GM12878 (cell line): ENCODE results near the gene TLCD3B. TPM values are rescaled to one million over a fixed set of nuclear protein-coding genes. Genes with fewer than 3 reads are reported as not detected.

Experiments
- ASH2L ChIP-seq: fragments of 300-600, 200-600 bp; sonication (generic); IDR thresholded peaks from 2 replicates; pipeline ENCODE4 v1.6.1; 2017; ENCODE audit warnings: low read depth, mild to moderate bottlenecking, borderline replicate concordance
- ATF7 ChIP-seq: fragments of 450-650 bp; IDR thresholded peaks from 2 replicates; pipeline ENCODE4 v1.6.1; 2016; ENCODE audit warnings: low read depth, mild to moderate bottlenecking
- BMI1 ChIP-seq: fragments of 450-650 bp; IDR thresholded peaks from 2 replicates; pipeline ENCODE4 v1.6.1; 2016; ENCODE audit warnings: mild to moderate bottlenecking, moderate library complexity, borderline replicate concordance
- CBX3 ChIP-seq: fragments of 200-600 bp; sonication (generic); IDR thresholded peaks from 2 replicates; pipeline ENCODE4 v1.6.1; 2016; ENCODE audit warnings: low read depth, borderline replicate concordance
- CREB1 ChIP-seq: IDR thresholded peaks from 2 replicates; pipeline ENCODE4 v1.6.1; 2012; ENCODE audit warnings: low read depth, mild to moderate bottlenecking, inconsistent platforms
- ETV6 ChIP-seq, 2 experiments: fragments of 450-650 bp in 1 of 2; IDR thresholded peaks in 1 of 2; conservative IDR thresholded peaks in 1 of 2; 2 replicates each; pipeline ENCODE4 v1.6.1; 2014; ENCODE audit warnings: antibody characterized with exemption in 1 of 2, borderline replicate concordance in 1 of 2, low read depth in 1 of 2, mild to moderate bottlenecking in 1 of 2, moderate library complexity in 1 of 2
- FOS ChIP-seq: IDR thresholded peaks from 3 replicates; pipeline ENCODE4 v1.6.1; 2011; ENCODE audit warnings: borderline replicate concordance; ENCODE audit not compliant: insufficient read length; ENCODE audit errors: extremely low read depth
- FOXK2 ChIP-seq: fragments of 450-650 bp; IDR thresholded peaks from 2 replicates; pipeline ENCODE4 v1.6.1; 2017; ENCODE audit warnings: mild to moderate bottlenecking, moderate library complexity
- IKZF1 ChIP-seq: fragments of 450-650 bp; conservative IDR thresholded peaks from 2 replicates; pipeline ENCODE4 v1.6.1; 2017; ENCODE audit warnings: antibody characterized with exemption, mild to moderate bottlenecking
- IRF4 ChIP-seq: IDR thresholded peaks from 2 replicates; pipeline ENCODE4 v1.6.1; 2011; ENCODE audit warnings: low read depth, low read length
- MTA2 ChIP-seq: fragments of 450-650 bp; IDR thresholded peaks from 2 replicates; pipeline ENCODE4 v1.6.1; 2016; ENCODE audit warnings: low read depth, mild to moderate bottlenecking, moderate library complexity
- RAD51 ChIP-seq: fragments of 450-650 bp; IDR thresholded peaks from 2 replicates; pipeline ENCODE4 v1.6.1; 2016; ENCODE audit warnings: moderate library complexity, mild to moderate bottlenecking, inconsistent platforms
- SMAD5 ChIP-seq: IDR thresholded peaks from 2 replicates; pipeline ENCODE4 v1.6.1; 2016; ENCODE audit warnings: antibody characterized with exemption, low read depth
- SMC3 ChIP-seq: IDR thresholded peaks from 2 replicates; pipeline ENCODE4 v1.6.1; 2011; ENCODE audit warnings: low read length, improper control_type of control experiment, borderline replicate concordance
- SP1 ChIP-seq: IDR thresholded peaks from one replicate; pipeline ENCODE4 v1.6.1; 2011; ENCODE audit warnings: low read depth, low read length
- SPI1 ChIP-seq: IDR thresholded peaks from 2 replicates; pipeline ENCODE4 v1.6.1; 2011; ENCODE audit warnings: low read depth, mild to moderate bottlenecking, low read length, moderate library complexity, borderline replicate concordance; ENCODE audit not compliant: insufficient read depth
- SUPT20H ChIP-seq: IDR thresholded peaks from 2 replicates; pipeline ENCODE4 v1.6.1; 2011; ENCODE audit warnings: low read depth, mild to moderate bottlenecking, low read length, moderate library complexity, borderline replicate concordance; ENCODE audit not compliant: control insufficient read depth
- TCF12 ChIP-seq: IDR thresholded peaks from 2 replicates; pipeline ENCODE4 v1.6.1; 2011; ENCODE audit warnings: low read depth, mild to moderate bottlenecking, low read length
- YY1 ChIP-seq: IDR thresholded peaks from 2 replicates; pipeline ENCODE4 v1.6.1; 2011; ENCODE audit warnings: low read depth, mild to moderate bottlenecking, low read length
- ZZZ3 ChIP-seq: IDR thresholded peaks from 2 replicates; pipeline ENCODE4 v1.6.1; 2011; ENCODE audit warnings: low read depth; ENCODE audit not compliant: control insufficient read depth, insufficient read length
- polyA plus RNA-seq, 11 experiments: library from polyadenylated mRNA; depleted of rRNA in 4 of 11; unstranded in 6 of 11; stranded (reverse) in 5 of 11; fragments of >200 nt; fragmentation: Nextera tagmentation in 4 of 11; fragmentation: Illumina TruSeq in 1 of 11; extraction: Ambion mirVana in 4 of 11; extraction: Trizol in 1 of 11; gene quantifications; 1 replicate in 1 of 11; 2 replicates in 10 of 11; pipeline versions ENCODE4 v1.2.1 to v1.2.3, GENCODE V29; 2011 to 2016; ENCODE audit warnings: inconsistent platforms in 2 of 11, missing spikeins in 2 of 11, low read depth in 1 of 11
- total RNA-seq, 4 experiments: library from RNA; depleted of rRNA in 3 of 4; stranded (reverse); fragments of >200 nt in 3 of 4; fragmentation: Illumina TruSeq in 1 of 4; extraction: Trizol in 1 of 4; gene quantifications; 2 replicates each; pipeline versions ENCODE4 v1.2.1 to v1.2.3, GENCODE V29; 2013 to 2021
- TF ChIP-seq, protein P1 (sequence below): fragments of 450-650 bp; IDR thresholded peaks from 2 replicates; pipeline ENCODE4 v1.6.1; 2017; ENCODE audit warnings: mild to moderate bottlenecking, moderate library complexity
- TF ChIP-seq, protein P2 (sequence below): IDR thresholded peaks from 2 replicates; pipeline ENCODE4 v1.6.1; 2011; ENCODE audit warnings: mild to moderate bottlenecking, low read depth, low read length, moderate library complexity; ENCODE audit not compliant: insufficient replicate concordance
- TF ChIP-seq, protein P3 (sequence below): fragments of 450-650 bp; IDR thresholded peaks from 2 replicates; pipeline ENCODE4 v1.6.1; 2018; ENCODE audit warnings: mild to moderate bottlenecking, low read depth, moderate library complexity; ENCODE audit not compliant: partially characterized antibody

Gene TLCD3B
- total and polyA plus RNA-seq, 10 of the 15 experiments (the other 5 are each of a cell fraction or from before 2014, with no cell fraction given), result 0.05 to 0.51 (median 0.18) TPM; not detected in 4

DNA sequence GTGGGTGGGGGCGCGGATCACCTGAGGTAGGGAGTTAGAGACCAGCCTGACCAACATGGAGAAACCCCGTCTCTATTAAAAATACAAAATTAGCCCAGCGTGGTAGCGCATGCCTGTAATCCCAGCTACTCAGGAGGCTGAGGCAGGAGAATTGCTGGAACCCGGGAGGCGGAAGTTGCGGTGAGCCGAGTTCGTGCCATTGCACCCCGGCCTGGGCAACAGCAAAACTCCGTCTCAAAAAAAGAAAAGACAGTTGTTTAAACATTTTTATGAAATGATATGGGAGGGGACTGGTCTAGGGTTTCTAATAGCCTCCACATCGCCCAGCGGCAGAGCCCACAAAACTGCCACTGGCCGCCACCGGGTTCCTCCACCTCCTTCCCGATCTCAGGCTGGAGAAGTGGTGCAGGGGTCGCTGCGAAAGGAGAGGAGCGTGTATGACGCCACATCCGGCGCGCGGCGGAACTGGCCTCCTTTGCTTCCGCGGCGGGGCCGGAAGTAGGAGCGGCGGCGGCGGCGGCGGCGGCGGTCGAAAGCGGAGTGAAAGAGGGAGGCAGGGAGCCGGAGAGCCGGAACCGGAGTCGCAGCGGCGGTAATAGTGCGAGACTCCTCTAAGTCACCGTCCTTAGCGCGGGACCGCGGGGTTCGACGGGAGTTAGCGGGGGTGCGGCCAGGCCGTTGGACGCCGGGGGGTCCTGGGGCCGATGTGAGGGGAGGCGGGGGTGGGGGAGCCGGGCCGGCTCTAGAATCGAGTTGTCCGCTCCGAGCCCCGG is 44.6 kb upstream of the TLCD3B start, which contains the start of gene PPP4C (continued):
- TF ChIP-seq ETV6 (conservative IDR thresholded peaks at IDR 0.05 in 1 of 2, IDR thresholded peaks at IDR 0.05 in 1 of 2; ENCODE audit: borderline replicate concordance in 1 of 2, low read depth in 1 of 2), result peak in 1 of 2 experiments; percentile 96; a peak in 3 of 4 replicates
- TF ChIP-seq MTA2, result 0 out of 2 replicates have a peak, but pooled peaks have one; percentile 14
- 0 out of 2 replicates have a peak, but pooled peaks have one; percentile 29 for TF ChIP-seq TCF12
- TF ChIP-seq BMI1, result no peak
- no peak for TF ChIP-seq FOS
- TF ChIP-seq IKZF1, result peak; percentile 90
- TF ChIP-seq, protein P1, sequence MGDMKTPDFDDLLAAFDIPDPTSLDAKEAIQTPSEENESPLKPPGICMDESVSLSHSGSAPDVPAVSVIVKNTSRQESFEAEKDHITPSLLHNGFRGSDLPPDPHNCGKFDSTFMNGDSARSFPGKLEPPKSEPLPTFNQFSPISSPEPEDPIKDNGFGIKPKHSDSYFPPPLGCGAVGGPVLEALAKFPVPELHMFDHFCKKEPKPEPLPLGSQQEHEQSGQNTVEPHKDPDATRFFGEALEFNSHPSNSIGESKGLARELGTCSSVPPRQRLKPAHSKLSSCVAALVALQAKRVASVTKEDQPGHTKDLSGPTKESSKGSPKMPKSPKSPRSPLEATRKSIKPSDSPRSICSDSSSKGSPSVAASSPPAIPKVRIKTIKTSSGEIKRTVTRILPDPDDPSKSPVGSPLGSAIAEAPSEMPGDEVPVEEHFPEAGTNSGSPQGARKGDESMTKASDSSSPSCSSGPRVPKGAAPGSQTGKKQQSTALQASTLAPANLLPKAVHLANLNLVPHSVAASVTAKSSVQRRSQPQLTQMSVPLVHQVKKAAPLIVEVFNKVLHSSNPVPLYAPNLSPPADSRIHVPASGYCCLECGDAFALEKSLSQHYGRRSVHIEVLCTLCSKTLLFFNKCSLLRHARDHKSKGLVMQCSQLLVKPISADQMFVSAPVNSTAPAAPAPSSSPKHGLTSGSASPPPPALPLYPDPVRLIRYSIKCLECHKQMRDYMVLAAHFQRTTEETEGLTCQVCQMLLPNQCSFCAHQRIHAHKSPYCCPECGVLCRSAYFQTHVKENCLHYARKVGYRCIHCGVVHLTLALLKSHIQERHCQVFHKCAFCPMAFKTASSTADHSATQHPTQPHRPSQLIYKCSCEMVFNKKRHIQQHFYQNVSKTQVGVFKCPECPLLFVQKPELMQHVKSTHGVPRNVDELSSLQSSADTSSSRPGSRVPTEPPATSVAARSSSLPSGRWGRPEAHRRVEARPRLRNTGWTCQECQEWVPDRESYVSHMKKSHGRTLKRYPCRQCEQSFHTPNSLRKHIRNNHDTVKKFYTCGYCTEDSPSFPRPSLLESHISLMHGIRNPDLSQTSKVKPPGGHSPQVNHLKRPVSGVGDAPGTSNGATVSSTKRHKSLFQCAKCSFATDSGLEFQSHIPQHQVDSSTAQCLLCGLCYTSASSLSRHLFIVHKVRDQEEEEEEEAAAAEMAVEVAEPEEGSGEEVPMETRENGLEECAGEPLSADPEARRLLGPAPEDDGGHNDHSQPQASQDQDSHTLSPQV, result no peak
- TF ChIP-seq SP1, result no peak
- no peak for TF ChIP-seq ZZZ3
- no peak for TF ChIP-seq SUPT20H
- TF ChIP-seq SMAD5, result peak; percentile 74
- TF ChIP-seq, protein P2, sequence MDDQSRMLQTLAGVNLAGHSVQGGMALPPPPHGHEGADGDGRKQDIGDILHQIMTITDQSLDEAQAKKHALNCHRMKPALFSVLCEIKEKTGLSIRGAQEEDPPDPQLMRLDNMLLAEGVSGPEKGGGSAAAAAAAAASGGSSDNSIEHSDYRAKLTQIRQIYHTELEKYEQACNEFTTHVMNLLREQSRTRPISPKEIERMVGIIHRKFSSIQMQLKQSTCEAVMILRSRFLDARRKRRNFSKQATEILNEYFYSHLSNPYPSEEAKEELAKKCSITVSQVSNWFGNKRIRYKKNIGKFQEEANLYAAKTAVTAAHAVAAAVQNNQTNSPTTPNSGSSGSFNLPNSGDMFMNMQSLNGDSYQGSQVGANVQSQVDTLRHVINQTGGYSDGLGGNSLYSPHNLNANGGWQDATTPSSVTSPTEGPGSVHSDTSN, result no peak
- peak; percentile 75 for TF ChIP-seq ATF7
- TF ChIP-seq SPI1, result peak; percentile 40; the same call in 1 of the 2 replicates
- peak; percentile 35; the same call in 1 of the 2 replicates for TF ChIP-seq YY1
- TF ChIP-seq CREB1, result peak; percentile 93
- no peak for TF ChIP-seq FOXK2
- no peak for TF ChIP-seq SMC3
- TF ChIP-seq, protein P3, sequence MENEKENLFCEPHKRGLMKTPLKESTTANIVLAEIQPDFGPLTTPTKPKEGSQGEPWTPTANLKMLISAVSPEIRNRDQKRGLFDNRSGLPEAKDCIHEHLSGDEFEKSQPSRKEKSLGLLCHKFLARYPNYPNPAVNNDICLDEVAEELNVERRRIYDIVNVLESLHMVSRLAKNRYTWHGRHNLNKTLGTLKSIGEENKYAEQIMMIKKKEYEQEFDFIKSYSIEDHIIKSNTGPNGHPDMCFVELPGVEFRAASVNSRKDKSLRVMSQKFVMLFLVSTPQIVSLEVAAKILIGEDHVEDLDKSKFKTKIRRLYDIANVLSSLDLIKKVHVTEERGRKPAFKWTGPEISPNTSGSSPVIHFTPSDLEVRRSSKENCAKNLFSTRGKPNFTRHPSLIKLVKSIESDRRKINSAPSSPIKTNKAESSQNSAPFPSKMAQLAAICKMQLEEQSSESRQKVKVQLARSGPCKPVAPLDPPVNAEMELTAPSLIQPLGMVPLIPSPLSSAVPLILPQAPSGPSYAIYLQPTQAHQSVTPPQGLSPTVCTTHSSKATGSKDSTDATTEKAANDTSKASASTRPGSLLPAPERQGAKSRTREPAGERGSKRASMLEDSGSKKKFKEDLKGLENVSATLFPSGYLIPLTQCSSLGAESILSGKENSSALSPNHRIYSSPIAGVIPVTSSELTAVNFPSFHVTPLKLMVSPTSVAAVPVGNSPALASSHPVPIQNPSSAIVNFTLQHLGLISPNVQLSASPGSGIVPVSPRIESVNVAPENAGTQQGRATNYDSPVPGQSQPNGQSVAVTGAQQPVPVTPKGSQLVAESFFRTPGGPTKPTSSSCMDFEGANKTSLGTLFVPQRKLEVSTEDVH, result peak; percentile 61
- TF ChIP-seq RAD51, result no peak
- no peak for TF ChIP-seq CBX3
- TF ChIP-seq IRF4, result no peak
- TF ChIP-seq ASH2L, result no peak
